EH (cell line): Measurements from ENCODE around the gene ZNF154.
"Not testable (repeated sequence)": the region's sequence is repeated elsewhere in the genome, so short reads cannot be mapped to it uniquely, and the experiment has no call there.

Experiments used
- DNase-seq: peaks from one replicate; pipeline ENCODE4 v3.0.0-alpha.2; 2015; ENCODE audit warnings: low read depth

ZNF154 gene

DNA sequence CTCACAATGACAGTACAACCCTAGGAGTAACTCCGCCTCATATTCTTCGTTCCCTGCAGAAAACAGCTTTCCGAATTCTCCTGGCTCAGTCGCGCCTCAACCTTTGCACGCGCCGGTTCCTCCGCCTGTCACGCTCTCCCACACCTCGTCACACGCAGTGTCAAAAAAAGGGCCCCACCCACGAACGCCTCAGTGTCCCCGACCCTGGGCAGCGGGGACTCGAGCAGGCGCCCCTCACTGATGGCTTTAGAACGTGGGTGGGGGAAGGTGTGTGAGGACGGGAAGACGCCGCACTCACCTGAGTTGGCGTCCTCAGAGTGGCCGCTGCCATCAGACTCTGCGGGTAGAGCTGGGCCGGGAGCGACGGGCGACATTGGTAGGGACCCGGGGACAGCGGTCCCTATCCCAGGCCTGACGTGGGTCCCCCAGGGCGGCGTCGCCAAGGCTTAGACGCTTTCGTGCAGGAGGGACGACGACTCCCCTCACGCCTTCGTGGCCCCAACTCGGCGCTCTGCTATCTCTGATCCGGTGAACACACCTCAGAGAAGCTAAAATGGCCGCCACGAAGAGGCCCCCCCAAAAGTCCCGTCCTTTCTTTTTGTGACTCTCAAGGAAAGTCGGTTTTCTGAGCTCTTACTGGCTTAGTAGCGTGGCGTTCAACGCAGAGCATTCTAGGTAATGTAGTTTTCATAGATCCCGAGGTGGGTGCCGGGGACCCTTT lies at the start of gene ZNF154:
Gene ZNF154, minus strand, starts transcription at position 564 of the 721 bp plus-strand sequence. Its CDS starts 233 bp downstream, at position 331.
- DNase-seq, result no peak

DNA sequence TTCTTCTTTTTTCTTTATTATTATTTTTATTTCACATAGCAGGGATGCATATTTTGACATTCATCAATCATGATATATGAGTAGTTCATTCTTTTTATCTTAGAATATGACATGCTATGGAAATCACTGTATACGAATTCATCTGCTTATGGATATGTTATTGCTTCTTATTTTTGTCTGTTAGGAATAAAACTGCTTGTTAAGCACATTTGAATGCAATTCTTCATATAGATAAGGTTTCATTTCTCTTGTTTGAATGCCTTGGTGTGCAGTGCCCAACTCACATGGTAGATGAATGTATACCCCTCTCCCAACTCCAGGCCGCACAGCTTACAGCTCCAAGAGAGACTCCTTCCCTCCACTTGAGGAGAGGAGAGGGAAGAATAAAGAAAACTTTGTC lies 48.9 kb upstream of the ZNF154 start:
- no peak for DNase-seq

DNA sequence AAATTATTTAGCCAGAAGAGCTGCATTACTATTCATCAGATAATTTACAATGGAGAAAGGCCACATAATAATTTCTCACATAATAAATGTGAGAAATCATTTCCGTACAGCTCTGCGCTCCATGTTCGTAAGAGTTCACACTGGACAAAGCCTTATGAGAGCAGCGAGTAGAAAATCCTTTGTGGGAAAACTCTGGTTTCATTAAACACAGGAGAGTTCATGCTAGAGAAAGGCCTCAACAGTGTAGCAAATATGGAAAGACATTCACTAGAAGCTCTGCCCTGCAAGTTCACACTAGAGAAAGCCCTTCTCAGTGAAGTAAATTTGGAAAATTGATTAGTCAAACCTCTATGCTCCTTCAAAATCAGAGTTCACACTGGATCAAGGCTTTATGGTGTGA lies 46.0 kb upstream of the ZNF154 start:
- no peak for DNase-seq

DNA sequence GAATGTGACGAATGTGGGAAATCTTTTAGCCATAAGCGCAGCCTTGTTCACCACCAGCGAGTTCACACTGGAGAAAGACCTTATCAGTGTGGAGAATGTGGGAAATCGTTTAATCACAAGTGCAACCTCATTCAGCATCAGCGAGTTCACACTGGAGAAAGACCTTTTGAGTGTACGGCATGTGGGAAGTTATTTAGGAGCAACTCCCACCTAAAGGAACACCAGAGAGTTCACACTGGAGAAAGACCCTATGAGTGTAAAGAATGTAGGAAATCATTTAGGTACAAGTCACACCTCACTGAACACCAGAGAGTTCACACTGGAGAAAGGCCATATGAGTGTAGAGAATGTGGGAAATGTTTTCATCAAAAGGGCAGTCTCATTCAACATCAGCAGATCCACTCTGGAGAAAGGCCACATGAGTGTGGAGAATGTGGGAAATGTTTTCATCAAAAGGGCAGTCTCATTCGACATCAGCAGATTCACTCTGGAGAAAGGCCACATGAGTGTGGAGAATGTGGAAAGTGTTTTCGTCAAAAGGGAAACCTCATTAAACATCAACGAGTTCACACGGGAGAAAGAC lies 45.2 kb upstream of the ZNF154 start:
- no peak for DNase-seq

DNA sequence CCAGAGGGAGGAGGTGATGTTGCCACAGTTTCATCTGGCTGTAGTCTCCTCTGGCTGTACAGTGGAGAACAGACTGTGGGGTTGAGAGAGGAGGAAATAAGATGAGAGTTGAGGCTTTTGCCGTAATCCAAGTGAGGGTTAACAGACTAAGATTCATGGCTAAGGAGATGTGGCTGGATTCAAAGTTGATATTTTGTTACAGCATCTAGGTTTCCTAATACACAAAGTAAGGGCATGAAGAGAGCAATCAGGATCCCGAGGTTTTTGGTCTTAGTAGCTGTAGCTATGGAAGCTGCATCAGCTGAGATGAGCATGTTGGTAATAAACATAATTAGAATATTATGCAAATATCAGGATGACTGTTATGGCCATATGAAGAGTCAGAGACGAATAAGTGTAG lies 39.0 kb upstream of the ZNF154 start:
- DNase-seq, result no peak

DNA sequence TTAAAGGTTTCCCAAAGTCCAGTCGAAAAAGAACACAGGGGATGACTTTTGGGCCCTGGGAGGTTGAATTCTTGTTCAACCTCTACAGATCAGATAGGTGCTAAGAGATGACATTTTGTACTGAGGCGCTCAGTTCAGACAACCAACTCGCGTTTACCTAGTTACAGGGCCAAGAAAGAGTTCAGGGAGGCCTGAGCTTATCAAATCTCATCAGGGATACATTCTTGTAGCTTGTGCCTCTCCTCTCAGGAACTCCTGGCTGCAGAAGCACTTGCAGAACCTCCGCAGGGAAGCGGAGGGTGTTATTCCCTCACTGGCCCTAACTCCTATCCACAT lies 38.4 kb upstream of the ZNF154 start:
- DNase-seq, result no peak

DNA sequence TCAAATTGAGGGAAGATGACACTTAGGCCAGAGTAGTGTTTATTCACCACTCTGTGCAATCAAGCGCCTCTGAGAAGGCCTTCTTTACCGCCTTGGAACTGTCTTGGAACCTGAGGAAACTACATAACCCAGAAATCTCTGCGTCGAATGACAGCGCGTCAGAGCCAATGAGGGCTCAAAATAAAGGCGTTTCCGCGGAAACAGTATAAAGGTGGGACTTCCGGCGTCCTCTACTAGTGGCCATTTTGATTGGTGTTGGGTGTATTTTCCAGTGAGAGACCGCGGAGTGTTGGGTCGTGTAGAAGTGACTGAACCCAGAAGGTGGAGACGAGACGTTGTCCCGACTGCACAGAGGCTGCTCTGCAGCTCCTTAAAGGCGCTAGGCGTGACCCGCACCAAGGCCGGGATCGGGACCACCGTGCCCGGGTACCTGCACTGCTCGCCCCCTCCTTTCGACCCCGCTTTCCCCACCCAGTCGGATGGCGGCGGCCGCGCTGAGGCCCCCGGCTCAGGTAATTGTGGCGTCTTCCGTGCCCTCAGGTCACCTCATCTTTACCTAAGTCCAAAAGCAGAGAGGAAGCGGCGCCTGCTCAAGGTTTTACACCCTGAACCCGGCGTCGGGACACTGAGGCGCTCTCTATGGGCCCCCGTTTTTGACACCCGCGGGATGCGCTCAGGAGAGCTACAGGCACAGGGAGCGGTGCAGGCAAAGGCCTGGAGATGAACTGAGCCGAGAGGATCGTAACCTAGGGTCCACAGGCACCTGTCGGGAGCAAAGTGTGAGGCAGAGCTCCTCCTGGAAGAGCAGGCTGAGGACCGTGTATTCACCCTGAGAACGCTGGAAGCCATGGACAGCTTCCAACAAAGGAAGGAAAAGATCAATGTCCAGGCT lies 37.8 kb upstream of the ZNF154 start, which contains the start of gene ZNF776:
Gene ZNF776, plus strand, starts transcription at position 236 of the 892 bp plus-strand sequence. Its CDS starts 244 bp downstream, at position 480.
- peak; percentile 92 for DNase-seq

DNA sequence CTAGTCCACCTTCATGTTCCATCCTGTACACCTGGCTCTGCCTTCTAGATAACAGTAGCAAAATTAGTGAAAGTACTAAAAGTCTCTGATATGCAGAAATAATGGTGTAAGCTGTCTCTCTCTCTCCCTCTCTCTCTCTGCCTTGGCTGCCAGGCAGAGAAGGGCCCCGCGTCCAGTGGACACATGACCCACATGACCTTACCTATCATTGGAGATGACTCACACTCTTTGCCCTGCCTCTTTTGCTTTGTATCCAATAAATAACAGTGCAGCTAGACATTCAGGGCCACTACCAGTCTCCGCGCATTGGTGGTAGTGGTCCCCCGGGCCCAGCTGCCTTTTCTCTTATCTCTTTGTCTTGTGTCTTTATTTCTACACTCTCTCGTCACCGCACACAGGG lies 29.8 kb upstream of the ZNF154 start:
- DNase-seq, result not testable (repeated sequence)

DNA sequence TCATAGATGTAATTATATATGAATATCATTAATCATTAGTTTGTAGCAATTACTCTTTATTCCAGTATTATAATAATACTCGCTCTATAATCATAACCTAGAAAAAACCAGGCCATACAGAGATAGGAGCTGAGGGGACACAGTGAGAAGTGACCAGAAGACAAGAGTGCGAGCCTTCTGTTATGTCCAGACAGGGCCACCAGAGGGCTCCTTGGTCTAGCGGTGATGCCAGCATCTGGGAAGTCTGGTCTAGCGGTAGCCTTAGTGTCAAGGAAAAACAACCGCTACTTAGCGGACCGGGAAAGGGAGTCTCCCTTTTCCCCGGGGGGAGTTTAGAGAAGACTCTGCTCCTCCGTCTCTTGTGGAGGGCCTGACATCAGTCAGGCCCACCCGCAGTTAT lies 29.3 kb upstream of the ZNF154 start:
- DNase-seq, result peak; percentile 48

DNA sequence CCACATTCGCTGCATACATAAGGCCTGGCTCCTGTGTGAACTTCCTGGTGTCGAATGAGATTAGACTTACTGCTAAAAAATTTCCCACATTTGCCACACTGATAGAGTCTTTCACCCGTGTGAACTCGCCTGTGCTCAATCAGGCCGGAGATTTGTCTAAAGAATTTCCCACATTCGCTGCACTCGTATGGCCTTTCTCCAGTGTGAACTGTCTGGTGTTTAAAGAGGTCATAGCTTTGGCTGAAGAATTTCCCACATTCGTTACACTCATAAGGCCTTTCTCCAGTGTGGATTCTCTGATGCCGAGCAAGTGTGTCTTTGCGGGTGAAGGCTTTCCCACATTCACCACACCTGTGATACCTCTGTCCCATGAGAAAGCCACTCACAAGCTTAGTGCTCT lies 11.9 kb upstream of the ZNF154 start:
- DNase-seq, result peak; percentile 2

DNA sequence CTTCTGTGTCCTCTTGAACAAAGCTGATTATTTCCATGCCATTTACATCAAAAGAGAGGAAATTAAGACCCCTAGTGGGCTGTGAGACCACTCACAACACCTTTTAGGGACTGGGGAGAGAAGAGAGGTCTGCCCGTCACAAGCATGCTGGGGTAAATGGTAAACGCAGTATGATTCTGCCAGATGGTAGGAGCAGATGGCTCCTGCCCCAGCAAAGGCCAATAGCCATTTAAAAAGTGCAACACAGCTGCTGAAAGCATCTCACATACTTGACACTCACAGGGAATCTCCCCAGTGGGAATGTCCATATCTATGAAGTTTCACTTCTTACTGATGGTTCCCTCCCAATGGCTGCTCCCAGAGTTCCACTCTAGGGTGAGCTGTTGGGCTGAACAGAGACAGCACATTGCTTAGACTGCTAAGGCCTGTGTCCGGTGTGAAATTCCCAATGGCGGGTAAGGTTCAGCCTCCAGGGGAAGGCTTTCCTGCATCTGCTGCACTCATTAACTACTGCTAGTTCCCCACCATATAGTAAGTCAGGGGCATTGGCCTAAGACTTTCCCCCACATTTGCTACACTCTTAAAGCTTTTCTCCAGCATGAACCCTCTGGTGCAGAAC lies 11.0 kb upstream of the ZNF154 start:
- no peak for DNase-seq

DNA sequence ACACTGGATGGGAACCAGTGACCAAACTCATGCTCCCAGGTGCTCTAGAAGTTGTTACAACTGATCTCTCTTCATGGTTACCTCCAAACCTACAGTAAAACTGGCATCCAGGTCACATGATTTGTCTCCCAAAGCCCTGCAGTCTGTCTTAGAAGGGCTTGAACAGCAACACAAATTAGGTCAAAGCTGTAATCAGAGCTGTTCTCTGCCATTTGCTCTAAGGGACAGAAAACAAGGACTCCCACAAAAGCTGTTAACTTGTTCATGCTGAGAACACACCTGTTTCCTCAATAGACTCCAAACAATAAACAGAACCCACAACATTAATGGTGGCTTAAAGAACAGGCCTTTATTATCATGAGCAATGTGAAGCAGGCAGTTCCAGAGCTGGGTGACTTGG lies 10.4 kb upstream of the ZNF154 start:
- no peak for DNase-seq

DNA sequence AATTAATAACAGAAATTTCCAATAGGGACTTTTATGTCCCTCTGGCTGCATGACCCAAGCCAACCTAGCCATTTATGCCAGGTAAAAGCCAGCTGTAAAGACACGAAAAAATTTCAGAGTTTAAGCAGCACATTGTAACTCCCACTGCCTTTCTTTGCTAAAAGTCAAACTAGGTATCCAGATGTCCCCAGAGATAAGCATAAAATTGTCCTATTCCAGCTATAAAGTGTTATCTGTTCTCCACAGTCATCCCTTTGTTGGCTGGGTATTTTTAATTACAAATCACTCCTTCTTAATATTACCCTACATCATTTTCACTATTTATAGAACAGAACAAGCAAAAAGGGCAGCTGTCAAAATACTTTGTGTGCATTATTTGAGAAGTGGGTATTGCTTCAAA lies 3.2 kb upstream of the ZNF154 start:
- no peak for DNase-seq

DNA sequence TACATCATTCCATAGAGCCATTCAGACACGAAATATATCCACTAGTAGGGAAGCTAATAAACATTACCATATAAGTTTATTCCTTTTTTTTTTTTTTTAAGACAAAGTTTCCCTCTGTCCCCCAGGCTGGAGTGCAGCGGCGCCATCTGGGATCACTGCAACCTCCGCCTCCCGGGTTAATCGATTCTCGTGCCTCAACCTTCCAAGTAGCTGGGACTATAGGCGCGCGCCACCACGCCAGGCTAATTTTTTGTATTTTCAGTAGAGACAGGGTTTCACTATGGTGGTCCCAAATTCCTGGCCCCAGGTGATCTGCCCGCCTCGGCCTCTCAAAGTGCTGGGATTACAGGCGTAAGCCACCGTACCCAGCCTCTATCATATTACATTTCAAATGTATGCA lies 612 bp upstream of the ZNF154 start:
- DNase-seq, result no peak

DNA sequence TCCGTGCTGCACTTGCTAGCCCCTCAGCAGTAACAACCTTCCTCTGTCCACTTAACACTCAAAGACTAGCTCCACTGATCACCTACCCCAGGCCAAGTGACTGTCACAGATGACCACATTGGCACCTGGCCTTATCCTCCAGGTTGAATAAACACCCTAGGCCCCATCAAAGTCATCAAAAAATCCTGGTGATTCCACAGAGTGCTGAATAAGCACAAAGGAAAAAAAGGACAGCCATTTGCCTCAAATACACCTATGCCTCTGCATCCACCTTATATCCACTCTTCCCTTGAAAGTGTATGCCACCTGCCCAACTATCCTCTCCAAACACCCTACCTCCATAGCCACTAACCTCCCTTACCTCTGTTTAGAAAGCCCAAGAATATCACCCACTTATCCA lies 2.7 kb downstream of the ZNF154 start:
- no peak for DNase-seq

DNA sequence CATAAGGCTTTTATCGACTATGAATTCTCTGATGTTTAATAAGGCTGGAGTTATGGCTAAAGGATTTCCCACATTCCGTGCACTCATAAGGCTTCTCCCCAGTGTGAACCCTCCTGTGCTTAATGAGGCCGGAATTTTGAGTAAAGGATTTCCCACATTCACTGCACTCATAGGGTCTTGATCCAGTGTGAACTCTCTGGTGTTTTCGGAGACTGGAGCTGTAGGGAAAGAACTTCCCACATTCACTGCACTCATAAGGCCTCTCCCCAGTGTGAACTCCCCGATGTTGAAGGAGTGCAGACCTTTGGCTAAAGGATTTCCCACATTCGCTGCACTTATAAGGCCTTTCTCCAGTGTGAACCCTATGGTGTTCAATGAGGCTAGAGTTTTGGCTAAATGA lies 7.4 kb downstream of the ZNF154 start:
- DNase-seq, result no peak

DNA sequence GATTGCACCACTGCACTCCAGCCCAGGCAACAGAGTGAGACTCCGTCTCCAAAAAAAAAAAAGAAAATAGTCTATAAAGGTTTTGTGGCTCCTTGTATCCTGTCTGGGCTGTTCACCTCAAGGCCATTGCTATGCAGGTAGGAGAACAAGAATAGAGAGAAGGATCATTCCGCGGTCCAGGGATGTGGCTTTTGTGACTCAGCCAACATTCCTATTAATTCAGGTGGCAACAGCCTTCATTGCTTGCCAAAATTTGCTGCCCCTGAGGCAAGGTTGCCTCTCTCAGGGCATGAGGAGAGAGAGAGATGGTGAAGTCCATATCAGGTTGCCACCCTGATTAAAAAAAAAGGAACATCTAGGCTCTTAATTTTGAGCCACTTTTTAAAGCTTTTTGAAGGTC lies 19.3 kb downstream of the ZNF154 start:
- DNase-seq, result no peak

DNA sequence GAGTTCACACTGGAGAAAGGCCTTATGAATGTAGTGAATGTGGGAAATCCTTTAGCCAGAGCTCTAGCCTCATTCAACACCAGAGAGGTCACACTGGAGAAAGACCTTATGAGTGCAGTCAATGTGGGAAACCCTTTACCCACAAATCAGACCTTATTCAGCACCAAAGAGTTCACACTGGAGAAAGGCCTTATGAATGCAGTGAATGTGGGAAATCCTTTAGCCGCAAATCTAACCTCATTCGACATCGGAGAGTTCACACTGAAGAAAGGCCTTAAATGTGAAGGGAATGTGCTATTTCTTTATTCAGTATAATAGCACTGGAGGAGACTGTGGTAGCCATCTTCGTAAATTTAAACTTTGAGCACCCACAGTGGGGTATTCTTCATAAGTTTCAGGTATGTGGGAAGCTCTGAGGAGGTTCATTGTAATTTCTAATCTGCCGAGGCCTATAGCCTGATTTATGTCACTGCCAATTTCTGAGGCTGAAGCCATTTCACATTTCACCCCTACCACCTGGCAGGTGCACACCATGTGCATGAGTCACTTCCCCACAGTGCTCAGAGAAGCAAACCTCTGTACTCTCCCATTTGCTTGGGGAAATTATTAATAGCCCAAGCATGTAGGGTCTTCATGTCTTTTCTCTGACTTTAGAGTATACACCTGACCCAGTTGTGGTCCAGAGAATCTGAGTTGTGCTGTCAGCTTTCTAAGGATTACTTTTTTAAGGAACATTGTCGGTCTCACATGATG lies 20.8 kb downstream of the ZNF154 start:
- DNase-seq, result no peak

DNA sequence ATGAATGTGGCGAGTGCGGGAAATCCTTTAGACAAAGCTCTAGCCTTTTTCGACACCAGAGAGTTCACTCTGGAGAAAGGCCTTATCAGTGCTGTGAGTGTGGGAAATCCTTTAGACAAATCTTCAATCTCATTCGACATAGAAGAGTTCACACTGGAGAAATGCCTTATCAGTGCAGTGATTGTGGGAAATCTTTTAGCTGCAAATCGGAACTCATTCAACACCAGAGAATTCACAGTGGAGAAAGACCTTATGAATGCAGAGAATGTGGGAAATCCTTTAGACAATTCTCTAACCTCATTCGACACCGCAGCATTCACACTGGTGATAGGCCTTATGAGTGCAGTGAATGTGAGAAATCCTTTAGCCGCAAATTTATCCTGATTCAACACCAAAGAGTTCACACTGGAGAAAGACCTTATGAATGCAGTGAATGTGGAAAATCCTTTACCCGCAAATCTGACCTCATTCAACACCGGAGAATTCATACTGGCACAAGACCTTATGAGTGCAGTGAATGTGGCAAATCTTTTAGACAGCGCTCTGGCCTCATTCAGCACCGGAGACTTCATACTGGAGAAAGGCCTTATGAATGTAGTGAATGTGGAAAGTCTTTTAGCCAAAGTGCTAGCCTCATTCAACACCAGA lies 21.5 kb downstream of the ZNF154 start:
- DNase-seq, result no peak

DNA sequence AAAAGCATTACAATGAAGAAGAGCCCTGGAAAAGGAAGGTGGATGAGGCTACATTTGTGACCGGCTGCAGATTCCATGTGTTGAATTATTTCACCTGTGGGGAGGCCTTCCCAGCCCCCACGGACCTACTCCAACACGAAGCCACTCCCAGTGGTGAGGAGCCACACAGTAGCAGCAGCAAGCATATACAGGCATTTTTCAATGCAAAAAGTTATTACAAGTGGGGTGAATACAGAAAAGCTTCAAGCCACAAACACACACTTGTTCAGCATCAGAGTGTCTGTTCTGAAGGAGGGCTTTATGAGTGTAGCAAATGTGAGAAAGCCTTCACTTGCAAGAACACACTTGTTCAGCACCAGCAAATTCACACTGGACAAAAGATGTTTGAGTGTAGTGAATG lies 22.3 kb downstream of the ZNF154 start:
- no peak for DNase-seq

DNA sequence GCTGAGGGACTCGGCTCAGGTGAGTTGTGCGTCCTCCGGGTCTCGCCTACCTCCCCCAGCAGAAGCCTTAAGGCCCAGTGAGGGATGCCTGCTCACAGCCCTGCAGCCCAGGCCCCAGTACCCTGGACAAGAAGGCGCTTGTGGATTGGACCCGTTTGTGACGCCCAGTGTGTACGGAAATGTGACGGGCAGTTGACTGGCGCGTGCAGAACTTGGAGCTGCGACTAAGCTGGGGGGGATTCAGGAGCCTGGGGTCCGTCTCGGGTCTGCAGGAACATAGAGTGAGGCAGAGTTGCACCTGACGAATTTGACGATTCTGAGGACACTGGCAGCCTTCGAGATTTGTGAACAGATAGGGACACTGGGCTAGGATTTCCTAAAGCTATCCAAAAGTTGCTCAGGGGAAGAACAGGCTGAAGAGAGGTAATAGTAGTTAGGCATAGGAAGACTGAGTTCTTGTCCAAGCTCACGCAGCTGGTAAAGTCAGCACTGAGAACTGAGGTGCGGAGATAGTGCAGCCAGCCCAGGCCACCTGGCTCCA lies 26.7 kb downstream of the ZNF154 start:
- DNase-seq, result no peak
